GM12873 (cell line): ENCODE results near the gene FMNL2.

Experiments used
- CTCF ChIP-seq: IDR thresholded peaks from 2 replicates; pipeline ENCODE4 v1.5.1; 2012; ENCODE audit warnings: low read depth, mild to moderate bottlenecking, moderate library complexity, low read length, control low read depth; ENCODE audit not compliant: insufficient read depth; ENCODE audit errors: missing control alignments

The FMNL2 gene

GRCh38 chr2:152556506-152556905 lies 221.5 kb downstream of the FMNL2 start:
- TF ChIP-seq CTCF = no peak

GRCh38 chr2:152557273-152557888 lies 222.4 kb downstream of the FMNL2 start:
- no peak for TF ChIP-seq CTCF

- no peak for TF ChIP-seq CTCF
Observed at GRCh38 chr2:152558158-152558984, 223.4 kb downstream of the FMNL2 start.

- TF ChIP-seq CTCF = no peak
Observed at GRCh38 chr2:152559008-152559407, 224.0 kb downstream of the FMNL2 start.

- TF ChIP-seq CTCF = no peak
Observed at GRCh38 chr2:152560166-152560565, 225.2 kb downstream of the FMNL2 start.

- TF ChIP-seq CTCF = no peak
Observed at GRCh38 chr2:152560873-152561595, 226.1 kb downstream of the FMNL2 start.
